Measurements from ENCODE around the gene CTTNBP2NL.

Gene CTTNBP2NL

GRCh38 chr1:112395821-112396652 lies at the start of gene CTTNBP2NL:
Gene CTTNBP2NL (plus strand): TSS chr1:112396214. CDS start chr1:112416166, 19,952 bp downstream.
- peak; percentile 86 for DNase-seq

- DNase-seq, result no peak
These were observed 49.1 kb upstream of the CTTNBP2NL start for GRCh38 chr1:112346801-112347350.

GRCh38 chr1:112356765-112357164 lies 39.2 kb upstream of the CTTNBP2NL start:
- DNase-seq, result no peak

GRCh38 chr1:112357467-112357866 lies 38.5 kb upstream of the CTTNBP2NL start:
- no peak for DNase-seq

GRCh38 chr1:112358061-112358770 lies 37.8 kb upstream of the CTTNBP2NL start:
- no peak for DNase-seq

GRCh38 chr1:112358798-112359408 lies 37.1 kb upstream of the CTTNBP2NL start:
- peak; percentile 7 for DNase-seq

GRCh38 chr1:112359961-112360767 lies 35.9 kb upstream of the CTTNBP2NL start:
- DNase-seq, result no peak

- DNase-seq, result no peak
These were observed 32.4 kb upstream of the CTTNBP2NL start for GRCh38 chr1:112363636-112364035.

- no peak for DNase-seq
These were observed 27.8 kb upstream of the CTTNBP2NL start for GRCh38 chr1:112368198-112368597.

GRCh38 chr1:112369392-112370285 lies 26.4 kb upstream of the CTTNBP2NL start:
- peak; percentile 51 for DNase-seq

- DNase-seq, result no peak
These were observed 25.0 kb upstream of the CTTNBP2NL start for GRCh38 chr1:112370996-112371395.

GRCh38 chr1:112371775-112372174 lies 24.2 kb upstream of the CTTNBP2NL start:
- DNase-seq, result no peak

- no peak for DNase-seq
These were observed 22.2 kb upstream of the CTTNBP2NL start for GRCh38 chr1:112373806-112374205.

- no peak for DNase-seq
These were observed 20.3 kb upstream of the CTTNBP2NL start for GRCh38 chr1:112375701-112376100.

- no peak for DNase-seq
These were observed 15.7 kb upstream of the CTTNBP2NL start for GRCh38 chr1:112380356-112380755.

- no peak for DNase-seq
These were observed 14.5 kb upstream of the CTTNBP2NL start for GRCh38 chr1:112381324-112382076.

GRCh38 chr1:112383759-112384370 lies 12.1 kb upstream of the CTTNBP2NL start:
- no peak for DNase-seq

GRCh38 chr1:112386024-112386723 lies 9.8 kb upstream of the CTTNBP2NL start:
- DNase-seq, result no peak

- no peak for DNase-seq
These were observed 9.2 kb upstream of the CTTNBP2NL start for GRCh38 chr1:112386731-112387346.

Data from DMS79 treated with DMSO at 0.1 percent for 48 hours (cell line).